HCT116 (cell line): ENCODE results near the gene DIS3L2. TPM values are rescaled to one million over a fixed set of nuclear protein-coding genes. Genes with fewer than 3 reads are reported as not detected.

Source experiments
- ATAC-seq: fragments of 200-7000 bp; cut with Tn5 transposase; 2 replicates; pipeline ENCODE4 v1.9.1; 2020; ENCODE audit warnings: mild to moderate bottlenecking, moderate library complexity
- BruUV-seq: library from RNA; stranded (reverse); fragments of 400-500 nt; replicated peaks from 2 replicates; lab custom pipeline; 2021; lab: Mats Ljungman, UMichigan
- CTCF ChIA-PET: fragments of 300-600 bp; sonication (Branson Sonifier 250); formaldehyde crosslinking; loops from one replicate; lab custom pipeline; 2021; ENCODE audit warnings: antibody characterized with exemption; lab: Charles Lee
- POLR2A ChIA-PET: fragments of 300-600, 350-600 bp; sonication (Branson Sonifier 250); formaldehyde crosslinking; loops from one replicate; lab custom pipeline; 2021; ENCODE audit warnings: antibody characterized with exemption; lab: Charles Lee
- RAD21 ChIA-PET, 2 experiments: fragments of 300-600 bp; sonication (Branson Sonifier 250); formaldehyde crosslinking; loops; one replicate each; lab custom pipeline; 2023; ENCODE audit warnings: low total read pairs in 2 of 2; ENCODE audit not compliant: uncharacterized antibody in 2 of 2, unreplicated experiment in 2 of 2, low non-redundant PET in 1 of 2; lab: Charles Lee
- DNase-seq: peaks from one replicate; pipeline ENCODE4 v3.0.0-alpha.2; 2010; ENCODE audit warnings: low read depth, low spot score
- H2AFZ ChIP-seq: fragments of 200-600 bp; shearing (Covaris generic), sonication (generic); 2 replicates; pipeline ENCODE4 v1.6.1; 2017; ENCODE audit warnings: low read depth, mixed run types, mixed read lengths, antibody characterized with exemption, low read length; ENCODE audit not compliant: poor library complexity, severe bottlenecking
- H3K27ac ChIP-seq: 2 replicates; pipeline ENCODE4 v1.5.1; 2012; ENCODE audit warnings: low read depth, low read length
- H3K27me3 ChIP-seq: fragments of 200-600 bp; sonication (generic); 2 replicates; pipeline ENCODE4 v1.6.1; 2016; ENCODE audit warnings: mixed run types, low read length, mixed read lengths; ENCODE audit not compliant: insufficient read depth
- H3K36me3 ChIP-seq, 2 experiments: fragments of 200-500 bp in 1 of 2; fragments of 200-600 bp in 1 of 2; sonication (Bioruptor generic) in 1 of 2; sonication (generic) in 1 of 2; 2 replicates each; pipeline versions ENCODE4 v1.5.1 to v1.6.1; 2014 to 2016; ENCODE audit warnings: low read length in 2 of 2, inconsistent platforms in 1 of 2, mixed read lengths in 1 of 2, mixed run types in 1 of 2; ENCODE audit not compliant: insufficient read depth in 2 of 2, control insufficient read depth in 1 of 2
- H3K4me1 ChIP-seq, 2 experiments: fragments of 200-600 bp in 1 of 2; sonication (generic) in 1 of 2; 2 replicates each; pipeline versions ENCODE4 v1.5.1 to v1.6.1; 2012 to 2017; ENCODE audit warnings: low read length in 2 of 2, inconsistent platforms in 1 of 2, mild to moderate bottlenecking in 1 of 2, mixed read lengths in 1 of 2, mixed run types in 1 of 2, moderate library complexity in 1 of 2; ENCODE audit not compliant: insufficient read depth in 2 of 2, control insufficient read depth in 1 of 2
- H3K4me2 ChIP-seq: fragments of 200-600 bp; sonication (generic); 2 replicates; pipeline ENCODE4 v1.6.1; 2017; ENCODE audit warnings: mixed run types, low read length, mixed read lengths
- H3K4me3 ChIP-seq, 2 experiments: fragments of 200-600 bp in 1 of 2; sonication (generic) in 1 of 2; replicated peaks in 1 of 2; 2 replicates each; pipeline ENCODE4 v1.5.1; 2011 to 2016; ENCODE audit warnings: low read length in 2 of 2, control low read depth in 1 of 2, low read depth in 1 of 2, mild to moderate bottlenecking in 1 of 2, mixed read lengths in 1 of 2, mixed run types in 1 of 2
- H3K79me2 ChIP-seq: fragments of 200-600 bp; sonication (generic); 2 replicates; pipeline ENCODE4 v1.6.1; 2017; ENCODE audit warnings: mild to moderate bottlenecking, mixed run types, low read length, moderate library complexity, mixed read lengths; ENCODE audit not compliant: insufficient read depth
- H3K9ac ChIP-seq: fragments of 200-600 bp; sonication (generic); 2 replicates; pipeline ENCODE4 v1.6.1; 2016; ENCODE audit warnings: low read length, mixed read lengths
- H3K9me2 ChIP-seq: fragments of 200-600 bp; sonication (generic), shearing (Covaris generic); 2 replicates; pipeline ENCODE4 v1.6.1; 2017; ENCODE audit warnings: mixed run types, mild to moderate bottlenecking, moderate library complexity; ENCODE audit not compliant: insufficient read depth
- H3K9me3 ChIP-seq, 2 experiments: fragments of 200-500 bp in 1 of 2; fragments of 200-600 bp in 1 of 2; sonication (Bioruptor generic) in 1 of 2; sonication (generic) in 1 of 2; 2 replicates each; pipeline ENCODE4 v1.6.1; 2014 to 2017; ENCODE audit warnings: low read length in 2 of 2, mixed read lengths in 2 of 2, inconsistent platforms in 1 of 2, low read depth in 1 of 2, mild to moderate bottlenecking in 1 of 2, mixed run types in 1 of 2, moderate library complexity in 1 of 2; ENCODE audit not compliant: control insufficient read depth in 1 of 2, insufficient read depth in 1 of 2
- H4K20me1 ChIP-seq: fragments of 200-600 bp; sonication (generic), shearing (Covaris generic); 2 replicates; pipeline ENCODE4 v1.6.1; 2017; ENCODE audit warnings: mixed run types, mild to moderate bottlenecking, moderate library complexity; ENCODE audit not compliant: insufficient read depth
- ATF3 ChIP-seq: IDR thresholded peaks from 2 replicates; pipeline ENCODE4 v1.6.1; 2012
- EGR1 ChIP-seq: IDR thresholded peaks from 2 replicates; pipeline ENCODE4 v1.6.1; 2012; ENCODE audit warnings: low read depth
- ELF1 ChIP-seq: IDR thresholded peaks from 2 replicates; pipeline ENCODE4 v1.6.1; 2012; ENCODE audit warnings: low read depth, borderline replicate concordance
- FOSL1 ChIP-seq: IDR thresholded peaks from 2 replicates; pipeline ENCODE4 v1.6.1; 2012; ENCODE audit warnings: low read depth
- JUND ChIP-seq: IDR thresholded peaks from 2 replicates; pipeline ENCODE4 v1.6.1; 2012
- POLR2AphosphoS5 ChIP-seq: IDR thresholded peaks from 2 replicates; pipeline ENCODE4 v1.6.1; 2011; ENCODE audit warnings: mild to moderate bottlenecking, low read depth, low read length, moderate library complexity
- RAD21 ChIP-seq: IDR thresholded peaks from 2 replicates; pipeline ENCODE4 v1.6.1; 2012; ENCODE audit warnings: low read depth, mild to moderate bottlenecking
- REST ChIP-seq: IDR thresholded peaks from 2 replicates; pipeline ENCODE4 v1.6.1; 2012; ENCODE audit warnings: low read depth
- SRF ChIP-seq: IDR thresholded peaks from 2 replicates; pipeline ENCODE4 v1.6.1; 2012; ENCODE audit warnings: low read depth
- TCF7L2 ChIP-seq: IDR thresholded peaks from 2 replicates; pipeline ENCODE4 v1.7.0; 2011; ENCODE audit warnings: borderline replicate concordance, inconsistent platforms; ENCODE audit not compliant: insufficient read depth, insufficient read length; ENCODE audit errors: extremely low read depth
- YY1 ChIP-seq: IDR thresholded peaks from 2 replicates; pipeline ENCODE4 v1.6.1; 2011; ENCODE audit warnings: low read length, low read depth, moderate library complexity, mild to moderate bottlenecking; ENCODE audit not compliant: insufficient replicate concordance; ENCODE audit errors: extremely low read depth
- ZNF274 ChIP-seq: fragments of 200-500 bp; sonication (Bioruptor generic); IDR thresholded peaks from 2 replicates; pipeline ENCODE4 v1.6.1; 2014; ENCODE audit warnings: mild to moderate bottlenecking, low read depth, low read length, inconsistent platforms
- intact Hi-C: fragments of 100-400 bp; cut with micrococcal nuclease; formaldehyde crosslinking; loops from 2 replicates; pipeline ENCODE4 v1.10.0; 2022
- total RNA-seq: library from RNA; stranded (reverse); gene quantifications from one replicate; pipeline ENCODE4 v1.2.1, GENCODE V29; 2021; ENCODE audit not compliant: unreplicated experiment
- TF ChIP-seq, protein P1 (sequence below), 3 experiments: fragments of 200-600 bp in 1 of 3; sonication (generic) in 1 of 3; IDR thresholded peaks in 2 of 3; conservative IDR thresholded peaks in 1 of 3; 2 replicates each; pipeline ENCODE4 v1.5.1; 2012 to 2017; ENCODE audit warnings: low read depth in 2 of 3, low read length in 2 of 3, antibody characterized with exemption in 1 of 3, borderline replicate concordance in 1 of 3, control low read depth in 1 of 3, mild to moderate bottlenecking in 1 of 3, mixed read lengths in 1 of 3, mixed run types in 1 of 3, moderate library complexity in 1 of 3; ENCODE audit not compliant: insufficient read depth in 1 of 3
- TF ChIP-seq, protein P2 (sequence below): IDR thresholded peaks from 2 replicates; pipeline ENCODE4 v1.6.1; 2012
- TF ChIP-seq, protein P3 (sequence below): IDR thresholded peaks from 2 replicates; pipeline ENCODE4 v1.6.1; 2011; ENCODE audit warnings: mild to moderate bottlenecking, low read length, moderate library complexity; ENCODE audit not compliant: insufficient replicate concordance; ENCODE audit errors: extremely low read depth

DIS3L2 gene
- total RNA-seq, 1 experiment from 2014 or later = 42.5 TPM

GRCh38 chr2:232238596-232238995, 277.1 kb downstream of the DIS3L2 start:
- TF ChIP-seq SRF (no peak), REST (no peak), JUND (no peak), TCF7L2 (no peak), RAD21 (no peak), POLR2AphosphoS5 (no peak), EGR1 (no peak), YY1 (no peak), ATF3 (no peak), FOSL1 (no peak), ELF1 (no peak), ZNF274 (no peak)
- TF ChIP-seq, protein P1, sequence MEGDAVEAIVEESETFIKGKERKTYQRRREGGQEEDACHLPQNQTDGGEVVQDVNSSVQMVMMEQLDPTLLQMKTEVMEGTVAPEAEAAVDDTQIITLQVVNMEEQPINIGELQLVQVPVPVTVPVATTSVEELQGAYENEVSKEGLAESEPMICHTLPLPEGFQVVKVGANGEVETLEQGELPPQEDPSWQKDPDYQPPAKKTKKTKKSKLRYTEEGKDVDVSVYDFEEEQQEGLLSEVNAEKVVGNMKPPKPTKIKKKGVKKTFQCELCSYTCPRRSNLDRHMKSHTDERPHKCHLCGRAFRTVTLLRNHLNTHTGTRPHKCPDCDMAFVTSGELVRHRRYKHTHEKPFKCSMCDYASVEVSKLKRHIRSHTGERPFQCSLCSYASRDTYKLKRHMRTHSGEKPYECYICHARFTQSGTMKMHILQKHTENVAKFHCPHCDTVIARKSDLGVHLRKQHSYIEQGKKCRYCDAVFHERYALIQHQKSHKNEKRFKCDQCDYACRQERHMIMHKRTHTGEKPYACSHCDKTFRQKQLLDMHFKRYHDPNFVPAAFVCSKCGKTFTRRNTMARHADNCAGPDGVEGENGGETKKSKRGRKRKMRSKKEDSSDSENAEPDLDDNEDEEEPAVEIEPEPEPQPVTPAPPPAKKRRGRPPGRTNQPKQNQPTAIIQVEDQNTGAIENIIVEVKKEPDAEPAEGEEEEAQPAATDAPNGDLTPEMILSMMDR (IDR thresholded peaks at IDR 0.05 in 2 of 3, conservative IDR thresholded peaks at IDR 0.05 in 1 of 3; ENCODE audit: borderline replicate concordance in 1 of 3, insufficient read depth in 1 of 3, low read depth in 2 of 3, low read length in 2 of 3) = no peak
- TF ChIP-seq, protein P2, sequence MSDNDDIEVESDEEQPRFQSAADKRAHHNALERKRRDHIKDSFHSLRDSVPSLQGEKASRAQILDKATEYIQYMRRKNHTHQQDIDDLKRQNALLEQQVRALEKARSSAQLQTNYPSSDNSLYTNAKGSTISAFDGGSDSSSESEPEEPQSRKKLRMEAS = no peak
- TF ChIP-seq, protein P3, sequence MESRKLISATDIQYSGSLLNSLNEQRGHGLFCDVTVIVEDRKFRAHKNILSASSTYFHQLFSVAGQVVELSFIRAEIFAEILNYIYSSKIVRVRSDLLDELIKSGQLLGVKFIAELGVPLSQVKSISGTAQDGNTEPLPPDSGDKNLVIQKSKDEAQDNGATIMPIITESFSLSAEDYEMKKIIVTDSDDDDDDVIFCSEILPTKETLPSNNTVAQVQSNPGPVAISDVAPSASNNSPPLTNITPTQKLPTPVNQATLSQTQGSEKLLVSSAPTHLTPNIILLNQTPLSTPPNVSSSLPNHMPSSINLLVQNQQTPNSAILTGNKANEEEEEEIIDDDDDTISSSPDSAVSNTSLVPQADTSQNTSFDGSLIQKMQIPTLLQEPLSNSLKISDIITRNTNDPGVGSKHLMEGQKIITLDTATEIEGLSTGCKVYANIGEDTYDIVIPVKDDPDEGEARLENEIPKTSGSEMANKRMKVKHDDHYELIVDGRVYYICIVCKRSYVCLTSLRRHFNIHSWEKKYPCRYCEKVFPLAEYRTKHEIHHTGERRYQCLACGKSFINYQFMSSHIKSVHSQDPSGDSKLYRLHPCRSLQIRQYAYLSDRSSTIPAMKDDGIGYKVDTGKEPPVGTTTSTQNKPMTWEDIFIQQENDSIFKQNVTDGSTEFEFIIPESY = no peak
- H3K4me3 ChIP-seq = no peak overlapping the region
- no peak overlapping the region for H3K9ac ChIP-seq
- no peaks in the 10 kb centered on the region for H3K36me3 ChIP-seq
- H3K9me2 ChIP-seq = no peaks in the 10 kb centered on the region
- ChIA-PET POLR2A (no interaction called here), RAD21 (no interaction called here), CTCF (no interaction called here)
- no peaks in the 10 kb centered on the region for H4K20me1 ChIP-seq
- no peaks in the 10 kb centered on the region for H3K27me3 ChIP-seq
- H2AFZ ChIP-seq = no peak overlapping the region
- H3K9me3 ChIP-seq = no peaks in the 10 kb centered on the region
- intact Hi-C loops = no loop called here
- no peaks in the 10 kb centered on the region for H3K79me2 ChIP-seq
- H3K4me1 ChIP-seq = peaks cover 6 to 22% of the 10 kb centered on the region in 2 experiments; a peak in 3 of 4 replicates
- no peak for ATAC-seq
- no peak for DNase-seq
- BruUV-seq = no TSS peak
- H3K4me2 ChIP-seq = no peak overlapping the region
- H3K27ac ChIP-seq = no peak overlapping the region
